Thyroid gland (tissue), 4 donors: Measurements from ENCODE around the gene PCYT2. TPM values are rescaled to one million over a fixed set of nuclear protein-coding genes. Genes with fewer than 3 reads are reported as not detected.

ENCODE experiments used
- DNase-seq, 2 donors: peaks; one replicate each; pipeline ENCODE4 v3.0.0-alpha.2; 2019
- H3K27ac ChIP-seq, 3 donors: fragments of 200-600 bp; sonication (generic); 1 replicate in 2 of 3; 2 replicates in 1 of 3; pipeline ENCODE4 v1.5.1; 2016 to 2019; ENCODE audit warnings: mild to moderate bottlenecking in 1 of 3, moderate library complexity in 1 of 3
- H3K27me3 ChIP-seq: fragments of 200-600 bp; sonication (generic); one replicate; pipeline ENCODE4 v1.5.1; 2019
- H3K36me3 ChIP-seq, 2 donors: fragments of 200-600 bp; sonication (generic); one replicate each; pipeline ENCODE4 v1.5.1; 2016 to 2019
- H3K4me1 ChIP-seq, 2 donors: fragments of 200-600 bp; sonication (generic); one replicate each; pipeline ENCODE4 v1.5.1; 2017 to 2019
- H3K4me3 ChIP-seq, 3 donors: fragments of 200-600 bp; sonication (generic); replicated peaks in 1 of 3; 1 replicate in 2 of 3; 2 replicates in 1 of 3; pipeline ENCODE4 v1.5.1; 2016; ENCODE audit warnings: mild to moderate bottlenecking in 1 of 3
- H3K9me3 ChIP-seq: fragments of 200-600 bp; sonication (generic); one replicate; pipeline ENCODE4 v1.5.1; 2017
- POLR2A ChIP-seq, 2 donors: fragments of 450-650 bp; IDR thresholded peaks; one replicate each; pipeline ENCODE4 v1.6.1; 2017; ENCODE audit warnings: antibody characterized with exemption in 2 of 2, mild to moderate bottlenecking in 2 of 2, moderate library complexity in 1 of 2
- WGBS, 2 donors: methylation state at CpG; one replicate each; pipeline ENCODE4 v1.1.5; 2017; 5-methylcytosine and 5-hydroxymethylcytosine counted together
- intact Hi-C: fragments of 100-400 bp; cut with DNase I; formaldehyde crosslinking; loops from one replicate; pipeline ENCODE4 v1.15.1; 2023
- total RNA-seq, 4 donors: library from RNA; depleted of rRNA; stranded (reverse); fragments of >200 nt; gene quantifications; one replicate each; pipeline ENCODE4 v1.2.3, GENCODE V29; 2016
- TF ChIP-seq, protein P1 (sequence below), 6 experiments: fragments of 200-600 bp in 3 of 6; fragments of 450-650 bp in 3 of 6; sonication (generic) in 3 of 6; IDR thresholded peaks; one replicate each; pipeline ENCODE4 v1.5.1; 2016 to 2019; ENCODE audit warnings: antibody characterized with exemption in 6 of 6, mild to moderate bottlenecking in 2 of 6, inconsistent platforms in 1 of 6, moderate library complexity in 1 of 6

Gene PCYT2
- total RNA-seq, 4 donors from 2014 or later, result 30.4 to 36.5 (median 34.2) TPM

DNA sequence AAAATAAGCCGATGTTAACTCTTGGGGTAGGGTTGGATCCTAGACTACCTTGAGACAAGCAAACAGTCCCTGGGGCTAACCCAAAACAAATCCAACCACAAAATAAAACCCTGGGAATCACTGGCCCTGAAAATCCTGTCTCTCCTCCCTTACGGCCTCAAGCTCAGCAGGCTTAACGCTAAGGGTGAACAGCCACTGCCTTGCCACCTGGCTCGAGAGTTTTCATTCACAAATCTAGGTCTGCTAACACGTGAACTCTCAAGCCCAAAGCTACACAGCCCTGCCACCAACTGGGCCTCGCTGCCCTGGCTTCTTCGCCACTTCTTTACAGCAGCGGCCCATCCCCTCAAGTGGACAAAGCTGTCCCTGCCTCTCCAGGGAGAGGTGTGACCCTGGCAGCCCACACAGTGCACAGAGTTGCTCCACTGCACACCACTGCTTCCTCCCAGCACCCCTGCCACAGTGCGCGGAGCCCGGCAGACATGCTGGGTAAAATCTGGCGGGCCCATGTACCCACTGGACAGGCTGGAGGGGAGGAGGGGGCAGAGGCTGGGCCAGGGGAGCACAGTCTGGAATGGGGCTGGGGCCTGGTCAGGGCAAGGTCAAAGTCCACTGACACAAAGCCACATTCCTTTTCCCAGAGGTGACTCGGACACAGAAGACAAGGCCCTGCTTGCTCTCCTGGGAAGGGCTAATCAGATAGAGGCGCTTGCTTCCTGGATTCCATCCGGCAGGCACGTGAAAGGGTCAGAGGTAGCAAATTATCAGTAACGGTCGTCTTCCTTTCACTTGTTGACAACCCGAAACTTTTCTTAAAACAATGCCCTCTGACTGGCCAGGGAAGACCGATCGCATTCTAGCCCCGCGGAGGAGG, 996 bp downstream of the PCYT2 start:
- no peaks in the 10 kb centered on the region for H3K9me3 ChIP-seq
- H3K27ac ChIP-seq, result peak overlapping the region in 1 of 3 donors; percentile 24
- peaks cover 20 to 27% of the 10 kb centered on the region in 2 donors for H3K36me3 ChIP-seq
- H3K27me3 ChIP-seq, result no peaks in the 10 kb centered on the region
- no peak for TF ChIP-seq POLR2A (IDR thresholded peaks at IDR 0.05)
- TF ChIP-seq, protein P1, sequence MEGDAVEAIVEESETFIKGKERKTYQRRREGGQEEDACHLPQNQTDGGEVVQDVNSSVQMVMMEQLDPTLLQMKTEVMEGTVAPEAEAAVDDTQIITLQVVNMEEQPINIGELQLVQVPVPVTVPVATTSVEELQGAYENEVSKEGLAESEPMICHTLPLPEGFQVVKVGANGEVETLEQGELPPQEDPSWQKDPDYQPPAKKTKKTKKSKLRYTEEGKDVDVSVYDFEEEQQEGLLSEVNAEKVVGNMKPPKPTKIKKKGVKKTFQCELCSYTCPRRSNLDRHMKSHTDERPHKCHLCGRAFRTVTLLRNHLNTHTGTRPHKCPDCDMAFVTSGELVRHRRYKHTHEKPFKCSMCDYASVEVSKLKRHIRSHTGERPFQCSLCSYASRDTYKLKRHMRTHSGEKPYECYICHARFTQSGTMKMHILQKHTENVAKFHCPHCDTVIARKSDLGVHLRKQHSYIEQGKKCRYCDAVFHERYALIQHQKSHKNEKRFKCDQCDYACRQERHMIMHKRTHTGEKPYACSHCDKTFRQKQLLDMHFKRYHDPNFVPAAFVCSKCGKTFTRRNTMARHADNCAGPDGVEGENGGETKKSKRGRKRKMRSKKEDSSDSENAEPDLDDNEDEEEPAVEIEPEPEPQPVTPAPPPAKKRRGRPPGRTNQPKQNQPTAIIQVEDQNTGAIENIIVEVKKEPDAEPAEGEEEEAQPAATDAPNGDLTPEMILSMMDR (IDR thresholded peaks at IDR 0.05), result no peak
- DNase-seq, result peak; percentile 69 to 72
- intact Hi-C loops, result no loop called here
- H3K4me1 ChIP-seq, result peaks cover 14 to 19% of the 10 kb centered on the region in 2 donors
- H3K4me3 ChIP-seq, result peak overlapping the region; percentile 55 to 69 (median 68)
- WGBS, 2 donors, result 35 to 40% methylated on average over 18 to 23 of the region's 23 CpGs

DNA sequence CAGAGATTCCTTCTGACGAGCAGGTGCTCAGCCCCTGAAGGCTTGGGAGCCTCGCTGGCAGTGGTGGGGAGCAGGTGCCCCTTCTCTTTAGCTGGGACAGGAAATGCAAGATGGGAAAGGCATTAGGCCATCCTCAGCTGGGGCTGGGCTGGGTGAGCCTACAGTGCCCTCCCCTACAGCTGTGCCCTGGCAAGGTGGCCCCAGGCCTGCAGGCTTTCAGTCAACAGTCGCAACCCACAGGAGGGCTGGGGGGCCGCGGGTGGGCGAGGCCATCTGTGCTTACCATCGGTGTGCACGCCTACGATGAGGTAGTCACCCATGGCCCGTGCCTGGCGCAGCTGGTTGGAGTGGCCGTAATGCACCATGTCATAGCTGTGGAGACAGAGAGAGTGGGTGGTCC, 2.0 kb downstream of the PCYT2 start:
- no peak for DNase-seq
- Histone ChIP-seq H3K9me3 (no peaks in the 10 kb centered on the region), H3K4me1 (peaks cover 14 to 19% of the 10 kb centered on the region in 2 donors), H3K4me3 (no peak overlapping the region), H3K27ac (no peak overlapping the region), H3K27me3 (no peaks in the 10 kb centered on the region), H3K36me3 (peaks cover 10 to 17% of the 10 kb centered on the region in 2 donors)
- intact Hi-C loops, result no loop called here
- no peak for TF ChIP-seq POLR2A (IDR thresholded peaks at IDR 0.05)
- TF ChIP-seq, protein P1 (IDR thresholded peaks at IDR 0.05), result no peak
- 96 to 100% methylated on average over 5 to 8 of the region's 12 CpGs for WGBS, 2 donors

DNA sequence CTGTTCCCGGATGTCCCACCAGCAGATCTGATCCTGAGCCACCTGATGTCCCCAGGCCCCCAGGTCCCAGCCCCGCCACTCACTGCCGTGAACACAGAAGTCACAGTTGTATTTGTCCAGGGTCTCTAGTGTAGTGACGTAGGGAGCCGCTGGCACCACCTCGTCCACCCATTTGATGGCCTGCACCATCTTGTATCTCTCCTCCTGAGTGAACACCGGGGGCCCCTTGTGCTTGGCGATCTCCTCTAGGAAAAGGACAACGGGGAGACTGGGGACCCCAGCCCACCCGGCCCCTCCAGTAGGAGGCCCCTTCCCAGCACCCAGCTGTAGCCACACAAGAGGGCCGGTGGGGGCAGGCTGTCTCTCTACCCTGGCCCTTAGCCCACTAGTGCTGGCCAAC, 2.4 kb downstream of the PCYT2 start:
- Histone ChIP-seq H3K4me3 (no peak overlapping the region), H3K9me3 (no peaks in the 10 kb centered on the region), H3K27ac (no peak overlapping the region), H3K27me3 (no peaks in the 10 kb centered on the region), H3K36me3 (peaks cover 6 to 13% of the 10 kb centered on the region in 2 donors), H3K4me1 (peaks cover 14 to 19% of the 10 kb centered on the region in 2 donors)
- WGBS, 2 donors, result 100% methylated on average over 3 to 9 of the region's 11 CpGs
- TF ChIP-seq, protein P1 (IDR thresholded peaks at IDR 0.05), result no peak
- no peak for TF ChIP-seq POLR2A (IDR thresholded peaks at IDR 0.05)
- no peak for DNase-seq
- intact Hi-C loops, result no loop called here

DNA sequence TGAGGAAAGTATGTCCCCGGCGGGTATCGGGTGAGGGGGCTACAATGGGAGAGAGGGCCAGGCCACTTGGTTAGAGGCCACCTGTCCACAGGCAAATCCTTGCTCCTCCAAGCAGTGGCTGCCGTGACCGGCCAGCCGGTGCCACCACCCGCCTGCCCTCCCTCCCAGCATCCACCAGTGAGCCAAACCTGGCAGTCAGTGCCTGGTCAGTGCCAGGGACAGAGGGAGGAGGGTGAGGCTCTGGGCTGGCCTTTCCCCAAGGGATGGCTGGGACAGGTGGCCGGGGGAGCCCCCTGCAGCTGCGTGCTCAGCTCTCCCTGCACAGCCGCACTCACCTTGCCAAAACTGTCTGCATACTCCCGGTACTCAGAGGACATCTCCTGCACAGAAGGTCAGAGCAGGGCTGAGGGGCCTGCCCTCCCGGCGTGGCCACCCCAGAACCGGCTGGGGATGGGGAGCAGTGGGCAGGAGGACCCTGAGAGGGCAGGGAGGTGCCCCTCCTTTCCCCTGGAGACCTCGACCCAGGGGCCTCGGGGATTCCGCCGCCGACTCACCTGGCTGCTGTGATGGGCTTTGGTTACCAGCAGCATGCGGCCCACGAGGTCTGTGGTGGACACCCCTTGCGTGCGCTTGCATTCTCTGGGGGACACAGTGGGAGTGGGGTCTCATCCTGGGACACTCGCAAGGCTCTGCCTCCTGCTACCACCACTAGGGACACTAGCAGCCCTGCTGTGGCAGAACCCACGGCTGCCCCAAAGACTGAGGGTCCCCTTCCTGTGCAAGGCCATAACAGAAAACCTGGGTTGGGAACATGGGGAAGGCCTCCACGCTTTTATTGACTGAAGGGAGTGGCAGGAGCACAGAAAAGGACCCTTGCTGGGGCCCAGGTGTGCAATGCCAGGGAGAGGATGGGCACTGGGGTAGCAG, 3.7 kb downstream of the PCYT2 start:
- DNase-seq, result no peak
- H3K9me3 ChIP-seq, result no peaks in the 10 kb centered on the region
- H3K4me3 ChIP-seq, result no peak overlapping the region
- H3K27me3 ChIP-seq, result no peaks in the 10 kb centered on the region
- TF ChIP-seq, protein P1 (IDR thresholded peaks at IDR 0.05), result no peak
- TF ChIP-seq POLR2A (IDR thresholded peaks at IDR 0.05), result no peak
- peaks cover 0 to 6% of the 10 kb centered on the region in 2 donors for H3K36me3 ChIP-seq
- no peak overlapping the region for H3K27ac ChIP-seq
- H3K4me1 ChIP-seq, result peaks cover 14 to 23% of the 10 kb centered on the region in 2 donors
- 91 to 98% methylated on average over 8 to 12 of the region's 26 CpGs for WGBS, 2 donors
- intact Hi-C loops, result no loop called here
